Naive thymus-derived CD8-positive, alpha-beta T cell (primary cell): Measurements from ENCODE around the gene AVEN. TPM values are rescaled to one million over a fixed set of nuclear protein-coding genes. Genes with fewer than 3 reads are reported as not detected.

Source experiments
- ATAC-seq, 2 donors: fragments of 150-1000 bp; cut with Tn5 transposase in 1 of 2; sonication (Bioruptor Pico), chemical (Tn5 transposase) in 1 of 2; 1 replicate in 1 of 2; 2 replicates in 1 of 2; pipeline ENCODE4 v1.10.0; 2021; ENCODE audit warnings: mild to moderate bottlenecking in 2 of 2, moderate library complexity in 2 of 2
- POLR2A ChIA-PET: fragments of 350-600 bp; sonication (Branson Sonifier 250); formaldehyde crosslinking; loops from one replicate; lab custom pipeline; 2021; ENCODE audit warnings: antibody characterized with exemption; lab: Charles Lee
- DNase-seq, 10 donors: peaks; one replicate each; pipeline versions ENCODE4 v3.0.0 to v3.0.0-alpha.2; 2020 to 2022
- H3K27ac Mint-ChIP-seq, 10 donors: one replicate each; pipeline ENCODE4 v1.8.0; 2020 to 2022; ENCODE audit warnings: mild to moderate bottlenecking in 10 of 10, mixed read lengths in 10 of 10, moderate library complexity in 4 of 10, inconsistent platforms in 1 of 10
- H3K27me3 Mint-ChIP-seq, 5 donors: one replicate each; pipeline ENCODE4 v1.8.0; 2021 to 2022; ENCODE audit warnings: mixed read lengths in 5 of 5
- H3K36me3 Mint-ChIP-seq, 3 donors: one replicate each; pipeline ENCODE4 v1.8.0; 2020 to 2022; ENCODE audit warnings: mixed read lengths in 3 of 3, mild to moderate bottlenecking in 2 of 3, inconsistent platforms in 1 of 3
- H3K4me1 Mint-ChIP-seq, 4 donors: one replicate each; pipeline ENCODE4 v1.8.0; 2021 to 2022; ENCODE audit warnings: mixed read lengths in 4 of 4
- H3K4me3 Mint-ChIP-seq, 10 donors: one replicate each; pipeline ENCODE4 v1.8.0; 2020 to 2022; ENCODE audit warnings: mild to moderate bottlenecking in 10 of 10, mixed read lengths in 10 of 10, moderate library complexity in 6 of 10, inconsistent platforms in 1 of 10
- H3K9me3 Mint-ChIP-seq, 9 donors: one replicate each; pipeline ENCODE4 v1.8.0; 2020 to 2022; ENCODE audit warnings: mixed read lengths in 9 of 9, mild to moderate bottlenecking in 3 of 9, inconsistent platforms in 1 of 9, moderate library complexity in 1 of 9
- polyA plus RNA-seq, 3 donors: library from polyadenylated mRNA; unstranded; fragments of 300-500 nt; fragmentation: Illumina TruSeq; gene quantifications; one replicate each; pipeline ENCODE4 v1.2.3, GENCODE V29; 2021
- total RNA-seq, 8 experiments: library from RNA in 2 of 8; stranded (reverse) in 2 of 8; gene quantifications; one replicate each; pipeline ENCODE4 v1.2.3 and lab custom pipeline; 2021 to 2026

The AVEN gene
- total and polyA plus RNA-seq, 5 experiments from 2014 or later = 7.6 to 9.7 (median 8.8) TPM

GRCh38 chr15:33851079-33851478, 187.9 kb downstream of the AVEN start:
- no peaks in the 10 kb centered on the region for H3K9me3 Mint-ChIP-seq
- DNase-seq (no peak), ATAC-seq (no peak)
- H3K27me3 Mint-ChIP-seq = peaks cover 0 to 7% (median 0%) of the 10 kb centered on the region in 5 donors
- H3K36me3 Mint-ChIP-seq = no peaks in the 10 kb centered on the region
- H3K4me1 Mint-ChIP-seq = no peaks in the 10 kb centered on the region
- POLR2A ChIA-PET = no interaction called here
- H3K4me3 Mint-ChIP-seq = no peak overlapping the region
- no peak overlapping the region for H3K27ac Mint-ChIP-seq

- Mint-ChIP-seq H3K4me3 (no peak overlapping the region), H3K4me1 (no peaks in the 10 kb centered on the region), H3K27ac (no peak overlapping the region), H3K36me3 (no peaks in the 10 kb centered on the region), H3K9me3 (peaks cover 0 to 3% (median 0%) of the 10 kb centered on the region in 9 donors), H3K27me3 (peaks cover 0 to 13% (median 6%) of the 10 kb centered on the region in 5 donors)
- POLR2A ChIA-PET = no interaction called here
- no peak for DNase-seq
- no peak for ATAC-seq
Measured at GRCh38 chr15:33848011-33848410, 191.0 kb downstream of the AVEN start.

DNA sequence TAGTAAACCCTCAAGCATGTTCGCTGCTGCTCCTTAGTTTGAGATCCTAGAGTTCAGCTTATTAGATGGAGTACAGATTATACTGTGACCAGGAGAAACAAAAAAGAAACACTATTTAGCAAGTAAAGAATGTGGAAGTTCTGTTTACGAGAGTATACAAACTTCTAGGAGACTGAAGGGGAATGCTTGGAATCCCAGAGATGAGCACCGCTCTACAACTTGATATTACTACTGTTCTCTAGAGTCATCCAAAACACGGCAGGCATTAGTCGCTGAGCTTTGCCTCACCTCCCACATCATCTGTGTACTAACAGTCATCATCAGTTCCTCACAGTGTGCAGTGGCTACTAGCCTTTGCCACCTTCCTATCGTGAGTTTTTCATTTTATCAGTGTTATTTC, 192.1 kb downstream of the AVEN start:
- DNase-seq (no peak), ATAC-seq (no peak)
- peaks cover 0 to 3% (median 0%) of the 10 kb centered on the region in 9 donors for H3K9me3 Mint-ChIP-seq
- no peak overlapping the region for H3K27ac Mint-ChIP-seq
- H3K36me3 Mint-ChIP-seq = no peaks in the 10 kb centered on the region
- POLR2A ChIA-PET = no interaction called here
- H3K27me3 Mint-ChIP-seq = peaks cover 2 to 23% (median 6%) of the 10 kb centered on the region in 5 donors
- H3K4me1 Mint-ChIP-seq = no peaks in the 10 kb centered on the region
- no peak overlapping the region for H3K4me3 Mint-ChIP-seq

DNA sequence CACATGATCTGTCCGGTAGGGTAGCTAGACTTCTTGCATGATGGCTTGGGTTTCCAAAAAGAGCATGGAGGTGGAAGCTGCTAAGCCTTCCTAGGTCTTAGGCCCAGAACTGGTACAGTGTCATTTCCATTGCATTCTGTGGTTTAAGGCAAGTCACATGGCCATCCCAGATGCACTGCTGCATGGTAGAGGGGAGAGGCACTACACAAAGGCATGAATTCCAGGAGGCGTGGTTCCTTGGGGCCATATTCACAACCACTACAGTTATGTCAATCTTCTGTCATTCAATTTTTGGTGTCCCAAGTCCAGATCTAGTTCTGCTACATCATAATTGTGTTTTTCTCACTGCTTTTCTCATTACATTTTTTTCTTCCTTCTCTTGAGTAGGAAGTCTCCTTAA, 192.9 kb downstream of the AVEN start:
- Mint-ChIP-seq H3K4me3 (no peak overlapping the region), H3K27ac (no peak overlapping the region), H3K4me1 (no peaks in the 10 kb centered on the region), H3K9me3 (peaks cover 0 to 3% (median 0%) of the 10 kb centered on the region in 9 donors), H3K36me3 (no peaks in the 10 kb centered on the region), H3K27me3 (peaks cover 4 to 26% (median 7%) of the 10 kb centered on the region in 5 donors)
- POLR2A ChIA-PET = no interaction called here
- ATAC-seq = no peak
- no peak for DNase-seq

DNA sequence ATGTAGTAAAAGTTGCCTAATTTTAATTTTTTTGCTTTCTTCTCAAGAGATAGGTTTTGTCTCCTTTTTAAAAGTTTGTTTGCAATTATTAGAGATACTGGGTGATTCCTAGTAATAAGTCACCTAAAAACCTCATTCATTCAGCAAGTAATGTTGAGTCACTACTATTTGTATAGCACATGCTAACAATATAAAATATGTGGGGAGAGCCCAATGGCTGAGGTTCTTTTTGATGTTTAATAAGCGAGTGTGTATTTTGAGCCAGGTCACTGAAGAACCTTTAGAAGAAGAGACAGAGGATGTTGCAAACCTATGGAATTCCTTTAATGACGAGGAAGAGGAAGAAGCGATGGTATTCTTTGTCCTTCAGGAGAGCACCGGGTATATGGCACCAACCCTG, 194.4 kb downstream of the AVEN start:
- POLR2A ChIA-PET = no interaction called here
- peaks cover 0 to 3% (median 0%) of the 10 kb centered on the region in 3 donors for H3K36me3 Mint-ChIP-seq
- peaks cover 0 to 3% (median 0%) of the 10 kb centered on the region in 9 donors for H3K9me3 Mint-ChIP-seq
- no peaks in the 10 kb centered on the region for H3K4me1 Mint-ChIP-seq
- H3K4me3 Mint-ChIP-seq = no peak overlapping the region
- peaks cover 9 to 40% (median 11%) of the 10 kb centered on the region in 5 donors for H3K27me3 Mint-ChIP-seq
- DNase-seq (no peak), ATAC-seq (no peak)
- H3K27ac Mint-ChIP-seq = no peak overlapping the region

GRCh38 chr15:33844186-33844585, 194.8 kb downstream of the AVEN start:
- H3K27ac Mint-ChIP-seq = no peak overlapping the region
- no peaks in the 10 kb centered on the region for H3K4me1 Mint-ChIP-seq
- no peak overlapping the region for H3K4me3 Mint-ChIP-seq
- ATAC-seq (no peak), DNase-seq (no peak)
- peaks cover 0 to 3% (median 0%) of the 10 kb centered on the region in 9 donors for H3K9me3 Mint-ChIP-seq
- peaks cover 0 to 3% (median 0%) of the 10 kb centered on the region in 3 donors for H3K36me3 Mint-ChIP-seq
- H3K27me3 Mint-ChIP-seq = peaks cover 9 to 44% (median 11%) of the 10 kb centered on the region in 5 donors
- POLR2A ChIA-PET = no interaction called here

DNA sequence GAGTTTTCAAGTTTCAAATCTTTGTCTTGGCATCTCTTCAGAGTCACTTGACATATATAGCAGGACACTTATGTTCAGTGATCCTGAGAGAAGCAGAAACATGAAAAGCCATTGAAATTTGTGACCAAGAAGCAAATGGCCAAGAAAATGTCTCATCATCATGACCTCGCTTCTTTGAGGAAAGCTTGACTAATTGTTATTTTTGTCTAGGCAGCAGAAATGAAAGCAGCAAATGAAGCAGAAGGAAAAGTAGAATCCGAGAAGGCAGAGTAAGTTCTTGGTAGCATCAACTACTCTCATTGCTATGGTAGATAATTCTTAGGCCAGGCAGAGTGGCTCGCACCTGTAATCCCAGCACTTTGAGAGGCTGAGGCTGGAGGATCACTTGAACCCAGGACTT, 198.4 kb downstream of the AVEN start:
- no peak overlapping the region for H3K4me3 Mint-ChIP-seq
- peaks cover 0 to 3% (median 0%) of the 10 kb centered on the region in 3 donors for H3K36me3 Mint-ChIP-seq
- POLR2A ChIA-PET = no interaction called here
- peaks cover 9 to 53% (median 10%) of the 10 kb centered on the region in 5 donors for H3K27me3 Mint-ChIP-seq
- no peak overlapping the region for H3K27ac Mint-ChIP-seq
- DNase-seq = no peak
- no peak for ATAC-seq
- H3K9me3 Mint-ChIP-seq = peaks cover 0 to 3% (median 0%) of the 10 kb centered on the region in 9 donors
- H3K4me1 Mint-ChIP-seq = no peaks in the 10 kb centered on the region

DNA sequence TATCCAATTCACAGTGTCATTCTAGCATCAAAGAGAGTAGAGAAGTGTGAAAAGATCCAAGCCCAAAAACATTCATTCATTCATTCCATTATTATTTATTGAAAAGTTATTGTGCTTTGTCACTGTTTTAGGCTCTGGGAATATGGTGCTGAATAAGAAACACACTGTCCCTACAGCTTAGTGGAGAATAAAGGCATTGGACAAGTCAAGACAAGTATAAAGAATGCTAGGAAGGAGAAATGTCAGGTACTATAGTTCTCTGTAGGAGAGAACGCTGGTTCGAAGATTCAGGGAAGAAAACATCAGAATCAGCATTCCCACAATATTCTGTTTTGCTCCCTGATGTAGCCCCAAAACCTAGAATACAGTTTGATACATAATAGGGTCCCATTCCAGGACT, 199.5 kb downstream of the AVEN start:
- POLR2A ChIA-PET = no interaction called here
- DNase-seq = no peak
- peaks cover 0 to 3% (median 0%) of the 10 kb centered on the region in 3 donors for H3K36me3 Mint-ChIP-seq
- H3K4me1 Mint-ChIP-seq = no peaks in the 10 kb centered on the region
- no peak overlapping the region for H3K4me3 Mint-ChIP-seq
- no peak overlapping the region for H3K27ac Mint-ChIP-seq
- peaks cover 7 to 52% (median 10%) of the 10 kb centered on the region in 5 donors for H3K27me3 Mint-ChIP-seq
- peaks cover 0 to 3% (median 0%) of the 10 kb centered on the region in 9 donors for H3K9me3 Mint-ChIP-seq
- no peak for ATAC-seq

- H3K9me3 Mint-ChIP-seq = peaks cover 0 to 2% (median 0%) of the 10 kb centered on the region in 9 donors
- POLR2A ChIA-PET = no interaction called here
- H3K36me3 Mint-ChIP-seq = peaks cover 0 to 3% (median 0%) of the 10 kb centered on the region in 3 donors
- no peak overlapping the region for H3K27ac Mint-ChIP-seq
- ATAC-seq (no peak), DNase-seq (no peak)
- H3K27me3 Mint-ChIP-seq = peaks cover 5 to 46% (median 8%) of the 10 kb centered on the region in 5 donors
- H3K4me3 Mint-ChIP-seq = no peak overlapping the region
- H3K4me1 Mint-ChIP-seq = no peaks in the 10 kb centered on the region
Measured at GRCh38 chr15:33837294-33837693, 201.7 kb downstream of the AVEN start.

DNA sequence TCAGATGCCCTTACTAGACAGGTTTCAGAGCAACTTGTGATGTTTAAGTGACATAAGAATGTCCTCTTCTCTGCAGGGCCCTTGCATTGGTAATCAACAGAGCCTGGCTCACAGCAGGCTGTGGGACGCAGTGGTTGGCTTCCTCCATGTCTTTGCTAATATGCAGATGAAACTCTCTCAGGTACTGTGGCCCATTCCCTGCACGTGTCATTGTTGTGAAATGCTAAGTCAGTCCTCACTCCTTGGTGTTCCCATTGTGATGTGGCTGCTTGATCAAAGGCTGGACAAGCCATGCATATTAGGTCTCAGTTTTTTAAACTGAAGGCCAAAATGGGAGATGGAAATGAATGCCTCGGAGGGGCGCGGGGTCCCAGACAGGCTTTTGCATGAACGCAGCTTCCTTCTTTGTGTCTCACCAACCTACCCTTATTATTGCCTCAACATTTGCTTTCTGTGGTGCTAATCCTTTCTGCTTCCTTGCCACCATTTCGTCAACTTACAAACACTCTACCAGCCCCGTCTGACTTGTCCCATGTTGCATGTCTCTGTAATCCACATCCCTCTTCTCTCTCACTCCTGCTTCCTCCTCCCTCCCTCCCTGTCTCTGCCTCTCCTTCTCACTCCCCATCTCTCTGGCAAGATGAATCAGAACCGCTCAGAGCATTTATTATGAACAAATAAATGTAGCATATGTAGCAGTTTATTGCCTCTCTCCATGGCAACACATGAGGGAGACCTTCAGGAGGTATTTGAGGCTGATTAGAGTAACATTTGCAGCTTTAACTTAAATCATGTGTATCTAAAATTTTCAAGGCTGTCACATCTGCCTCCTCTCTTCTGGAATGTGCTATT, 203.9 kb downstream of the AVEN start:
- H3K36me3 Mint-ChIP-seq = no peaks in the 10 kb centered on the region
- H3K4me1 Mint-ChIP-seq = no peaks in the 10 kb centered on the region
- H3K4me3 Mint-ChIP-seq = no peak overlapping the region
- POLR2A ChIA-PET = no interaction called here
- H3K27me3 Mint-ChIP-seq = peaks cover 3 to 31% (median 4%) of the 10 kb centered on the region in 5 donors
- H3K9me3 Mint-ChIP-seq = no peaks in the 10 kb centered on the region
- DNase-seq = no peak
- no peak for ATAC-seq
- no peak overlapping the region for H3K27ac Mint-ChIP-seq

DNA sequence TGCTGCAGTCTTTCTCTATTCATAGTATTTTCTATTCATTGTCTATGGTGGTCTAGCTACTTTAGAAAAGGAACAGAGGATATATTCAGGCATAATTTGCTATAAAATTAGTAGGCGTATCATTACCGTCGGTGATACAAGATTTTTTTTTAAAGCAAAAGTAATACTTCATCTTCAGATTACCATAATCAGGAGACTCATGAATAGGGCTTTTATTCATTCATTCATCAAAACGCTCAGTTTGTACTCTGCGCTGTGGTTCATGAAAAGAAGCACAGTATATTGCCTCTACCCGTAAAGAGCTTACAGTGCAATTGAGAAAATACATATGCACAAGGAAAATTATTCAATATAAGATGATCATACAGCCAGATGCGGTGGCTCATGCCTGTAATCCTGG, 207.4 kb downstream of the AVEN start:
- DNase-seq = no peak
- H3K4me1 Mint-ChIP-seq = no peaks in the 10 kb centered on the region

DNA sequence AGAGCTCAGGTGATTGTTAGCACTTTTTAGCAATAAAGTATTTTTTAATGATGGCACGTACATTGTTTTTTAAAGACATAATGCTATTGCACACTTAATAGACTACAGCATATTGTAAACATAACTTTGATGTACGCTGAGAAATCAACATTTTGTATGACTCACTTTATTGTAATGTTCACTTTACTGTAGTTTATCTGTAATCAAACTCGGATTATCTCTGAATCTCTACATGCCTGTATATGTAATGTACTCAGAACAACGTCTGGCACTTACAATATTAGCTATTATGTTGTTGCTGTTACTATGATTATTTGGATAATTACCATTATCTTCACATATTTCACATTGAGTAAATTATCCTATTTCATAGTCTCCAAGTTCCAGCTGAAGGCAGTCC, 208.7 kb downstream of the AVEN start:
- DNase-seq = no peak
- POLR2A ChIA-PET = no interaction called here
- Mint-ChIP-seq H3K27me3 (peaks cover 0 to 22% (median 14%) of the 10 kb centered on the region in 5 donors), H3K4me1 (no peaks in the 10 kb centered on the region), H3K27ac (no peak overlapping the region), H3K9me3 (no peaks in the 10 kb centered on the region), H3K36me3 (no peaks in the 10 kb centered on the region), H3K4me3 (no peak overlapping the region)
- no peak for ATAC-seq

More for the DNA sequence above, 207.4 kb downstream of the AVEN start:
- peaks cover 0 to 12% (median 7%) of the 10 kb centered on the region in 5 donors for H3K27me3 Mint-ChIP-seq
- H3K9me3 Mint-ChIP-seq = no peaks in the 10 kb centered on the region
- POLR2A ChIA-PET = no interaction called here
- H3K4me3 Mint-ChIP-seq = no peak overlapping the region
- no peak overlapping the region for H3K27ac Mint-ChIP-seq
- no peaks in the 10 kb centered on the region for H3K36me3 Mint-ChIP-seq
- ATAC-seq = no peak

DNA sequence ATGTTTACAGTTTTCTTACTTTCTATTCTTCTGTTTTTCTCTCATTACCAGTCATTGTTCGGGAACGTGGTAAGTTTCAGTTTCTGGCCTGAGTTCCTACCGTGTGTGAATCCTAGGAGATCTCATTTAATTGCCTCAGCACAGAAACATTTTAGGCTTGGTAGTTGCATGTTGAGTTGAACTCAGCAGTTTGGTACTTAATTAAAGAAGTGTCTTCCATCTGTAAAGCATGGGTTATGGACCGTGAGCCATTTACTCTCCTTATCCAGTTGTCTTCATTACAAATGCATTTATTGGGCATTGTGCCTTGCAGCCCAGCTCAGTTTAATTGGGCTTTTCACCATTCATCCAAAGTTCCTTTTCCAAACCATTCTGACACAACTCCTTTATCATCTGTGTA, 212.8 kb downstream of the AVEN start:
- H3K36me3 Mint-ChIP-seq = no peaks in the 10 kb centered on the region
- H3K27ac Mint-ChIP-seq = no peak overlapping the region
- no peaks in the 10 kb centered on the region for H3K9me3 Mint-ChIP-seq
- H3K4me3 Mint-ChIP-seq = no peak overlapping the region
- ATAC-seq (no peak), DNase-seq (no peak)
- H3K27me3 Mint-ChIP-seq = peaks cover 2 to 22% (median 15%) of the 10 kb centered on the region in 5 donors
- POLR2A ChIA-PET = no interaction called here
- no peaks in the 10 kb centered on the region for H3K4me1 Mint-ChIP-seq
